ENCODE data around the gene MYH6. TPM values are rescaled to one million over a fixed set of nuclear protein-coding genes. Genes with fewer than 3 reads are reported as not detected.

MYH6 gene
- total RNA-seq, 1 experiment from 2014 or later, result not detected

DNA sequence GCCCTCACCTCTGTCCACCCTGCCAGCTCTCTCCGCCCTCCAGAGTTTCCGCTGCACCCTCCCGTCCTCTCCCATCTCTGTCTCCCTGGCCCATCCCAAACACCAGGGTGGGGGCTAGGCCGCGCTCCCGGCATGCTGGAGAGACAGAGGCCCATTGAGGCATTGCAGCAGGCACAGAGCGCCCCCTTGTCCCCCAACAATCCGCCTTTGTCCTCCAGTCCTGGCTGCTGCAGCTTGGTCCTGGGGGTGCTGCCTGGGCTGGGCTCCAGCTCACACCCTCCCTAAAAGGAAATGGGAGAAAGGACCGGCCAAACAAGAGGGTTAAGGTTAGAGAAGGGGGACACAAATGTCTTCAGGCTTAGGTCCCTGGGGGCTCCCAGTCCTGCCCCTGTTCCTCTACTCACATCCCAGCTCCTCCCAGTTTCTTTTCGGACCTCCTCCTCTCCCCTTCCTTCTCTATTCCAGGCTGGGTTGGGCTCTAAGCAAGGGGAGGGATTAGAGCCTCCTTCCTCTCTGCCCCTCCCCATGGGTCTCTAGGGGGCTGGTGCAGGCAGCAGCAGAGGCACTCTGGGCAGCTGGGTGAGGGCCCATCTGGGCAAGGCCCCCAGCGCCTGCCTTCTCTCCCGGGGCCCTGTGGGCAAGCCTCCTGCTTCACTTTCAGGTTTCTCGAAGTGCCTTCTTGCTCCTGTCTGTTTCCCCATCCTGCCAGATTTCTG is 31.4 kb downstream of the MYH6 start, which contains the start of gene CMTM5:
Gene CMTM5 (plus strand): TSS at position 565 of the 716 bp plus-strand sequence. CDS start 206 bp downstream, outside the sequence.
- no peaks in the 10 kb centered on the region for H3K27me3 ChIP-seq (ENCODE audit: control insufficient read depth, insufficient read depth, low read length)
- BruUV-seq (replicated peaks), result no TSS peak
- no peaks in the 10 kb centered on the region for H3K9me3 ChIP-seq (ENCODE audit: control insufficient read depth, insufficient read depth, low read depth, low read length)
- intact Hi-C loops (cut with micrococcal nuclease; ENCODE audit: unreplicated experiment), result no loop called here
- in situ Hi-C loops (cut with HindIII; ENCODE audit: low pct_unique_long_range_greater_than_20kb, low sequenced_read_pairs), result no loop called here
- H3K27ac ChIP-seq (ENCODE audit: low read length), result no peak within 1 kb of the TSS
- H3K4me1 ChIP-seq (ENCODE audit: control insufficient read depth, insufficient read depth, low read length), result no peaks in the 10 kb centered on the region
- H3K36me3 ChIP-seq (ENCODE audit: control insufficient read depth, insufficient read depth, low read length), result no peaks in the 10 kb centered on the region
- TF ChIP-seq, protein P1, sequence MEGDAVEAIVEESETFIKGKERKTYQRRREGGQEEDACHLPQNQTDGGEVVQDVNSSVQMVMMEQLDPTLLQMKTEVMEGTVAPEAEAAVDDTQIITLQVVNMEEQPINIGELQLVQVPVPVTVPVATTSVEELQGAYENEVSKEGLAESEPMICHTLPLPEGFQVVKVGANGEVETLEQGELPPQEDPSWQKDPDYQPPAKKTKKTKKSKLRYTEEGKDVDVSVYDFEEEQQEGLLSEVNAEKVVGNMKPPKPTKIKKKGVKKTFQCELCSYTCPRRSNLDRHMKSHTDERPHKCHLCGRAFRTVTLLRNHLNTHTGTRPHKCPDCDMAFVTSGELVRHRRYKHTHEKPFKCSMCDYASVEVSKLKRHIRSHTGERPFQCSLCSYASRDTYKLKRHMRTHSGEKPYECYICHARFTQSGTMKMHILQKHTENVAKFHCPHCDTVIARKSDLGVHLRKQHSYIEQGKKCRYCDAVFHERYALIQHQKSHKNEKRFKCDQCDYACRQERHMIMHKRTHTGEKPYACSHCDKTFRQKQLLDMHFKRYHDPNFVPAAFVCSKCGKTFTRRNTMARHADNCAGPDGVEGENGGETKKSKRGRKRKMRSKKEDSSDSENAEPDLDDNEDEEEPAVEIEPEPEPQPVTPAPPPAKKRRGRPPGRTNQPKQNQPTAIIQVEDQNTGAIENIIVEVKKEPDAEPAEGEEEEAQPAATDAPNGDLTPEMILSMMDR (IDR thresholded peaks at IDR 0.05), result no peak
- TF ChIP-seq TCF7L2 (IDR thresholded peaks at IDR 0.05; ENCODE audit: low read depth, low read length) (no peak), POLR2AphosphoS5 (IDR thresholded peaks at IDR 0.05; ENCODE audit: low read depth, low read length) (no peak), SIN3A (IDR thresholded peaks at IDR 0.05; ENCODE audit: borderline replicate concordance, insufficient read depth, low read depth, low read length) (no peak)
- TF ChIP-seq, protein P2, sequence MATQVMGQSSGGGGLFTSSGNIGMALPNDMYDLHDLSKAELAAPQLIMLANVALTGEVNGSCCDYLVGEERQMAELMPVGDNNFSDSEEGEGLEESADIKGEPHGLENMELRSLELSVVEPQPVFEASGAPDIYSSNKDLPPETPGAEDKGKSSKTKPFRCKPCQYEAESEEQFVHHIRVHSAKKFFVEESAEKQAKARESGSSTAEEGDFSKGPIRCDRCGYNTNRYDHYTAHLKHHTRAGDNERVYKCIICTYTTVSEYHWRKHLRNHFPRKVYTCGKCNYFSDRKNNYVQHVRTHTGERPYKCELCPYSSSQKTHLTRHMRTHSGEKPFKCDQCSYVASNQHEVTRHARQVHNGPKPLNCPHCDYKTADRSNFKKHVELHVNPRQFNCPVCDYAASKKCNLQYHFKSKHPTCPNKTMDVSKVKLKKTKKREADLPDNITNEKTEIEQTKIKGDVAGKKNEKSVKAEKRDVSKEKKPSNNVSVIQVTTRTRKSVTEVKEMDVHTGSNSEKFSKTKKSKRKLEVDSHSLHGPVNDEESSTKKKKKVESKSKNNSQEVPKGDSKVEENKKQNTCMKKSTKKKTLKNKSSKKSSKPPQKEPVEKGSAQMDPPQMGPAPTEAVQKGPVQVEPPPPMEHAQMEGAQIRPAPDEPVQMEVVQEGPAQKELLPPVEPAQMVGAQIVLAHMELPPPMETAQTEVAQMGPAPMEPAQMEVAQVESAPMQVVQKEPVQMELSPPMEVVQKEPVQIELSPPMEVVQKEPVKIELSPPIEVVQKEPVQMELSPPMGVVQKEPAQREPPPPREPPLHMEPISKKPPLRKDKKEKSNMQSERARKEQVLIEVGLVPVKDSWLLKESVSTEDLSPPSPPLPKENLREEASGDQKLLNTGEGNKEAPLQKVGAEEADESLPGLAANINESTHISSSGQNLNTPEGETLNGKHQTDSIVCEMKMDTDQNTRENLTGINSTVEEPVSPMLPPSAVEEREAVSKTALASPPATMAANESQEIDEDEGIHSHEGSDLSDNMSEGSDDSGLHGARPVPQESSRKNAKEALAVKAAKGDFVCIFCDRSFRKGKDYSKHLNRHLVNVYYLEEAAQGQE (IDR thresholded peaks at IDR 0.05; ENCODE audit: insufficient read depth in 1 of 2, low read depth in 2 of 2, low read length in 1 of 2), result no peak
- H3K4me3 ChIP-seq (ENCODE audit: low read depth in 2 of 2, low read length in 2 of 2), result no peak within 1 kb of the TSS
- ChIA-PET POLR2A (no interaction called here), CTCF (interaction anchor here (0.5 to 0.9 kb wide), 2 partner anchors 52 to 59 kb away, joined by 5 read pairs; no protein-coding TSS in a partner anchor)
- DNase-seq (ENCODE audit: low read depth, low spot score) (no peak), ATAC-seq (no peak)

DNA sequence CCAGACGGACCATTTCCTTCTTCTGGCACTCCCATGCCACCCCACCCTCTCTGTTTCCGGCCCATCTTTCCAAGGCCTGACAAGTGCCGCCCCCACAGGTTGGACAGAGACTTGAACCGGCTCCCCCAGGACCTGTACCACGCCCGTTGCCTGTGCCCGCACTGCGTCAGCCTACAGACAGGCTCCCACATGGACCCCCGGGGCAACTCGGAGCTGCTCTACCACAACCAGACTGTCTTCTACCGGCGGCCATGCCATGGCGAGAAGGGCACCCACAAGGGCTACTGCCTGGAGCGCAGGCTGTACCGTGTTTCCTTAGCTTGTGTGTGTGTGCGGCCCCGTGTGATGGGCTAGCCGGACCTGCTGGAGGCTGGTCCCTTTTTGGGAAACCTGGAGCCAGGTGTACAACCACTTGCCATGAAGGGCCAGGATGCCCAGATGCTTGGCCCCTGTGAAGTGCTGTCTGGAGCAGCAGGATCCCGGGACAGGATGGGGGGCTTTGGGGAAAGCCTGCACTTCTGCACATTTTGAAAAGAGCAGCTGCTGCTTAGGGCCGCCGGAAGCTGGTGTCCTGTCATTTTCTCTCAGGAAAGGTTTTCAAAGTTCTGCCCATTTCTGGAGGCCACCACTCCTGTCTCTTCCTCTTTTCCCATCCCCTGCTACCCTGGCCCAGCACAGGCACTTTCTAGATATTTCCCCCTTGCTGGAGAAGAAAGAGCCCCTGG is 32.4 kb downstream of the MYH6 start:
- no peak overlapping the region for H3K27ac ChIP-seq (ENCODE audit: low read length)
- POLR2A ChIA-PET, result no interaction called here
- intact Hi-C loops (cut with micrococcal nuclease; ENCODE audit: unreplicated experiment), result no loop called here
- no peak overlapping the region for H3K4me3 ChIP-seq (ENCODE audit: low read depth in 2 of 2, low read length in 2 of 2)
- no TSS peak for BruUV-seq (replicated peaks)
- CTCF ChIA-PET, result no interaction called here
- no peaks in the 10 kb centered on the region for H3K27me3 ChIP-seq (ENCODE audit: control insufficient read depth, insufficient read depth, low read length)
- ATAC-seq, result no peak
- DNase-seq (ENCODE audit: low read depth, low spot score), result no peak
- in situ Hi-C loops (cut with HindIII; ENCODE audit: low pct_unique_long_range_greater_than_20kb, low sequenced_read_pairs), result no loop called here
- H3K9me3 ChIP-seq (ENCODE audit: control insufficient read depth, insufficient read depth, low read depth, low read length), result no peaks in the 10 kb centered on the region
- no peaks in the 10 kb centered on the region for H3K36me3 ChIP-seq (ENCODE audit: control insufficient read depth, insufficient read depth, low read length)
- no peaks in the 10 kb centered on the region for H3K4me1 ChIP-seq (ENCODE audit: control insufficient read depth, insufficient read depth, low read length)
- TF ChIP-seq, protein P2 (IDR thresholded peaks at IDR 0.05; ENCODE audit: insufficient read depth in 1 of 2, low read depth in 2 of 2, low read length in 1 of 2), result no peak
- TF ChIP-seq TCF7L2 (IDR thresholded peaks at IDR 0.05; ENCODE audit: low read depth, low read length) (no peak), SIN3A (IDR thresholded peaks at IDR 0.05; ENCODE audit: borderline replicate concordance, insufficient read depth, low read depth, low read length) (no peak), POLR2AphosphoS5 (IDR thresholded peaks at IDR 0.05; ENCODE audit: low read depth, low read length) (no peak)
- TF ChIP-seq, protein P1 (IDR thresholded peaks at IDR 0.05), result no peak
